Amniotic stem cell (primary cell): ENCODE measurements around the gene PIMREG.
"Not testable (repeated sequence)": the region's sequence is repeated elsewhere in the genome, so short reads cannot be mapped to it uniquely, and the experiment has no call there.

Experiments
- DNase-seq: peaks from one replicate; lab custom pipeline; 2025; lab: John Stamatoyannopoulos, UW

The PIMREG gene

GRCh38 chr17:6478486-6478885 is 34.2 kb downstream of the PIMREG start:
- no peak for DNase-seq

DNA sequence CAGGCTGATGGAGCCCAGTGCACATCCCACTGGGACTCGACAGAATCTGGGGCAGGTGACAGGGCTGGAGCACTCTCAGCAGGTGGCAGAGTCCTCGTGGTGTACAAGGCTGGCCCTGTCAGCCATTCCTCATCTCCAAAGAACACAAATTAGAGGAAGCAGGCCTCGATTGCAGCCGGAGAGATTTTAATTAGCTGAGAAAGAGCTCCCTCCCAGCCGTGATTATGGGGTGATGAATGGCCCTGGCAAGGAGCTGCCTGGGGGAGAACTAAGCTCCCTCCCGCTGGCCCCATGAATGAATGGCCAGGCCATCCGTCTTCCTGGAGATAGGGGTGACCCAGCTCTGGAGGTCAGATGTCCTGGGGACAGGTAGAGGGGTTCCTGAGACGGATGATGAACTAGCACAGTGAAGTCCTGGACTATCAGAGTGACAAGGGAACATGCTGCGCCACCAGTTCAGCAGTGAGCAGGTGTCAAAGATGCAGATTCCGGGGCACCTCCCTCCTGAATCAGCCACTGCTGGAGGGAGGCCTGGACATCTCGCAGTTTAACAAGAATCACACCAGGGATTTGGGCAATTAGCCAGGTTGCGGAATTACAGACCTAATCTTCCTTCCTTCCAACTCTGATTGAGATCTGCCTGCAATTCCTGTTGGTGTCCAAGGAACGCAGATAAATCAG is 35.5 kb downstream of the PIMREG start:
- no peak for DNase-seq

- DNase-seq = no peak
Measured at GRCh38 chr17:6480303-6480675, 36.0 kb downstream of the PIMREG start.

- no peak for DNase-seq
Measured at GRCh38 chr17:6482105-6482455, 37.8 kb downstream of the PIMREG start.

DNA sequence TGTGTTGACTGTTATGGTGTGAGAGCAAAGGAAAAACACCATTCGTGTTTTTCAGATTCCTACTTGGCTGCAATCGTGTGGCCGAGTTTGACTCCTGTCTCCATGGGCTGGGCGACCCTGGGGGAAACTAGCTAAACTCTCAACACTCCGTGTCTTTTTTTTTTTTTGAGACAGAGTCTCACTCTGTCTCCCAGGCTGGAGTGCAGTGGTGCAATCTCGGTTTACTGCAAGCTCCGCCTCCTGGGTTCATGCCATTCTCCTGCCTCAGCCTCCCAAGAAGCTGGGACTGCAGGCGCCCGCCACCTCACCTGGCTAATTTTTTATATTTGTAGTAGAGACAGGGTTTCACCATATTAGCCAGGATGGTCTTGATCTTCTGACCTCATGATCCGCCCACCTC is 38.5 kb downstream of the PIMREG start:
- not testable (repeated sequence) for DNase-seq

DNA sequence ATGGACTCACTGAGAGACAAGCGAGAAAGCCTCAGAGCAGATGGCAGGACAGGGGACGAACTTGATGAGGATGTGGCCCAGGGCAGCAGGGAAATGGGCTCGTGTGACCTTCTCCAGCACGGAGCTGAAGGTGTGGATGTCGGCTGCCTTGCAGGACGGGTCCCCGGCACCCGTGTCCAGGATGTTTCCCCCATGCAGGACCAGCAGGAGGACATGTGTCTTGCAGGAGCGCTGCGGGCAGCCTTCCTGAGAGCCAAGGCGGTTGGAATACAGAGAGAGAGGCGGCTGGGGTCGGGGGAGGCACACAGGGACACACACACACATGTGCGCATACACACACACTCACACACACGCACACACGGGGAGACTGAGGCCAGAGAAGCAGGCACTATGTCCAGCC is 39.3 kb downstream of the PIMREG start:
- no peak for DNase-seq

DNA sequence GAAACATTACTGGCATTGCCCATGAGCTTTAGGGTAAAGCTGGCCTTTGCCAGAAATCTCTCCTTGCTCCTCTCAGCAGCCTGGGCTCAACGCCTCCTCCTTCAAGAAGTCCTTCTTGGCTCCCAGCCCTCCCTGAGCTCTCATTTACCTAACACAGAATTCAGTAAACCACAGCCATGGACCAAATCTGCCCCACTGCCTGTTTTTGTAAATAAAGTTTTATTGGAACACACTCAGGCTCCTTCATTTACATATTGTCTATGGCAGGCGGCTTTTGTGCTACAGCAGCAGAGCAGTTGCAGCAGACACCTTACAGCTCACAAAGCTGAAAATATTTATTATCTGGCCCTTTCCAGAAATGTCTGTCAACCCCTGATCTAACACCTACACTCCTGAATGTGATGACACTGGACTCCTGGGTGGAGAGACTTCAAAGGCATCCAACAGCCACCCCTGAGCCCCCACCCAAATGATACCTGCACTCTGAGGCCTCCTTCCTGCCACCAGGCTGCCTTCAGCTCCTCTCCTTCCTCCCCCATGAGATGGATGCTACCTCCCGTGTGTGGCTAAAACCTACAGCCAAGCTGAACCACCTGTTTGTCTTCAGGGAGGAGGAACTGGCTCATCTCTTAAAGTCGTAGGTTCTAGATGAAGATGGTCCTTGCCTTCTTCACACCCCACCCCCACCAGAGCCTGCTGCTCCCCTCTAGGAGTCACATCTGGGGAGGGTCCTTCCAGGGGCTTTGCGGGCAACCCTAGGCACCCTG is 41.6 kb downstream of the PIMREG start:
- DNase-seq = no peak

- DNase-seq = no peak
Measured at GRCh38 chr17:6487251-6488007, 43.2 kb downstream of the PIMREG start.

- no peak for DNase-seq
Measured at GRCh38 chr17:6488008-6488539, 43.8 kb downstream of the PIMREG start.

DNA sequence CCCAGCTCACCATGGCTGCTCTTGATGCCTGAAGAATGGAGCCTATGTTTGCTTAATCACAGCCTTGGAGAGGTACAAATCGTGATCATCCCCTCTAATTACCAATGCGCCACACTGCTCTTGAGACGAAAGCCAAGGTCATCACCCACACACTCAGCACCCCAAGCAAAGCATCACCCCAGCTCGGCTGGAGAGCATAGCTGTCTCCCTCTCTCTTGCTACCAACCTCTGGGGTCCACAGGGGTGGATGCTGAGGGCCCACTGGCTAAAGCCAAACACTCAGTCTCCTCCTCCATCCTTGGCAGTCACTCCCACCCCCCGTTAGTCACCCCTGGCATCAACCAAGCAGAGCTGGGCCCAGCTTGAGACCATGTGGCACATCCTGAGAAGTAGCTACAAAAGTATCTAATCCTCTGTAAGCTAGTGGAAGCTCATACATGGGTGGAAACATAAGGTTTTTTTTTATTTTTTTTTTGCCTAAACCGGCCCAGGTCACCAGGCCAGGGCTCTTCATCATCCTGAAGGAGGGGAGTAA is 44.8 kb downstream of the PIMREG start:
- no peak for DNase-seq

DNA sequence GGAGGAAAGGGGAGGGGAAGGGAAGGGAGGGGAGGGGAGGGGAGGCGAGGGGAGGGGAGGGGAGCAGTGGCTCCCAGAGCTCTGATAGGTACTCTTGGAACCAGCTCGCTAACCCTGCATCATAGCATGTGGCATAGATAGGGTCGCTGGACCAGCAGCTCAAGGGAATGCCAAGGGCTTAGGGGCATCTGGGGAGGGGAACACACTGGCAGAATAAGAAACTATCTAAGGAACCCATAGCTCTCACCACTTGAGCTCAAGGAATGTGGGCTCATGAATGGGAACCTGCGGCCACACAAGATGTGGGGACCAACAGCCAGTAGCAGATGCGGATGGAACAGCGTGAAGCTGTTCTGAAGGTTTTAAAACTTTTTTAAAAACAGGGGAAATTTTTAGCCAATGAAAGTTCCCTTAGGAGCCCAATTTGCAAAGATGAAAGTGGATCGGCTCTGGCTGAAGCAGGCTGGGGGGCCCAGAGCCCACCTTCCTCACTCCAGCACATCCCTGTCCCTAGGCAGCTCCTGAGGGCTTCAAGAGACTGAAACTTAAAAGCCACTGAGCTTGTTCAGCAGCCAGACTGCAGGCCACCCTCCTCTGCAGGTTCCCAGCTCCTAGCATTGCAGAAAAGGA is 46.9 kb downstream of the PIMREG start:
- no peak for DNase-seq

DNA sequence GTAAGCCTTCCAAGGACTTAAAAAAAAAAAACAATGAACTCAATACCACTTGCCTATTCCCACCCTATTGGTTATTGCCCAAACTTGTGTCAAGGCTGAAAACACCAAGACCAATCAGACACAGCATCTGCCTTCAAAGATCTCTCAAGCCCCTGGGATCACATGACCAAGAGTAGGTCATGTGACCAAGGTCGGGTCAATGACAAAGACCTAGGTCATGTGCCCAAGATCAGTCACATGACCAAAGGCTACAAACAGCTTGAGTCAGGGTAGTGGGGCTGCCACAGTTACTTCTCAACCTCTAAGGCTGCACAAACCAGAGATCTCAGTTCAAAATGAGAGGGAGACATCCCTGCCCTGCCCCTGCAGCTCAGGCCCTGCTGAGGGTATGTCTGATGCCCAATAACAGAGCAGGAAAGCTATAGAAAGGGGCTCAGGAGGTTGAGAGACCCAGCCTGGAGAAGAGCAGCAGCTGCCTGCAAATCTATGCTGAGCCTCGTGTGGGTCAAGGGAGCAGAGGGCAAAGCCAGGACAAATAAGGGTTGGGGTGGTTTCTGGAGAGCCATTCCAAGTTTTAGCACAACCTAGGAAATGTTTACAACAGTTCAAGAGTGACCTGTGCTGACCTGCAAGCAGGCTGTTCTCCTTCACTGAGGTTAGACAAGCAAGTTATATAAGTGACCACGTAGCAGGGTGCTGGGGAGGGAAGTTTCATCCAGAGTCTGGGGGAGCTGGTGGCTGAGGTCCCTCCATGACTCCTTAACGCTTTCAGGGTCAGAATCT is 48.8 kb downstream of the PIMREG start:
- no peak for DNase-seq

DNA sequence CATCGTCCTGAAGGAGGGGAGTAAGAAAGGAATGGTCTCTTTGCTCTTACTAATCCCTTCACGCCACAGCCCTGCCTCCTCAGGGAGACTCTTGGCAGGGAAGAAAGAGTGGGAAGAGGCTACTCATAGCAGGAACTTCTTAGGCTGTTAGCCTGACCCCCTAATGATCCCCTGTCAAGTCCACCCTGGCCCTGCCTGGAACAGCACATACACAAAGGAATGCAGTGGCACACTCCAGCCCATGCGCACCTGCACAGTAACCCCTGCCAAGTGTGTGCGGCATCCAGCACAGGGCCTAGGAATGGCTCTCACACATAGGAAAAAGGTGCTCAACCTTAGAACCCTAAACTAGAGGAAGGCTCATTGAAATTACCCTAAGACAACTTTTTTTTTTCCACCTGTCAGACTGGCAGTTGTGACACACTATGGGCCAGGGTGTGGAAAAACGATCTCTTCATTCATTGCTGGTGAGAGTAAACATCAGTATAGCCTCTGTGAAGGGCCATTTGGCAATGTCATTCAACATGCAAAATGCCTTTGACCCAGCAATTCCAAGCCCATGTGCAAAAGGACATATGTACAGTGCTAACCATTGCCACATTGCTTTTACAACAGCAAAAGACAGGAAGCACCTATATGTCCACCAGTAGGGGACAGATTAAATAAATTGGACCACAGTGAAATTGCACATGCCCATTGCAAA is 50.1 kb downstream of the PIMREG start:
- no peak for DNase-seq

DNA sequence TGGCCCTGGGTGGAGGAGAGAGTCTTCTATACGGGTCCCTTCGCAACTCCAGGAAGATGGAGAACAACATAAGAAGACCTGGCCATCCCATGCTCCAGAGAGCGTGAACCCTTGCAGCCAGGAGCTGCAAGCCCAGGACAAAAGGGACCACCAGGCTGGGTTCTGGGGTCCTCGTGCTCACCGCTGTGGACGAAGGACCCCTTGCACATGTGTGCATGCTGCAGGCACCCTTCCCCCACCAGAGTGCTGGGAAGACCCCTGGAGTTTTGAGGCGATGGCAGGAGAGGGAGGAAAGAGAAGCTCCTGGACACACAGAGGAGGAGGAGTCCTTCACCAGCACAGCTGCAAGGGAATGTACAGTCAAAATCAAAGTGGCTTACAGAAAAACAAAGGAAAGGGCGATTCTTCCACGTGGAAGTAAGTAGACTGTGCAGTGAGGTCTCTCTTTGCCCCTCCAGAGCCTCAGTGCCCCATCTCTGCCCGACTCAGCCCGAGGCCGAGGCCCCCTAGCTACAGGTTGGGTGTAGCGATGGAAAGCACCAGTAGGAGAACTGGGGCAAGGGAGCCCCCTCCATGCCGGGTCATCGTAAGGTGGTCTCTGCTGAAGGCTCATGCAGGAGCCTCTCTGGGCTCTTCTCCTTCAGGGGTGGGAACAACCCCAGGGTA is 51.3 kb downstream of the PIMREG start:
- DNase-seq = no peak

DNA sequence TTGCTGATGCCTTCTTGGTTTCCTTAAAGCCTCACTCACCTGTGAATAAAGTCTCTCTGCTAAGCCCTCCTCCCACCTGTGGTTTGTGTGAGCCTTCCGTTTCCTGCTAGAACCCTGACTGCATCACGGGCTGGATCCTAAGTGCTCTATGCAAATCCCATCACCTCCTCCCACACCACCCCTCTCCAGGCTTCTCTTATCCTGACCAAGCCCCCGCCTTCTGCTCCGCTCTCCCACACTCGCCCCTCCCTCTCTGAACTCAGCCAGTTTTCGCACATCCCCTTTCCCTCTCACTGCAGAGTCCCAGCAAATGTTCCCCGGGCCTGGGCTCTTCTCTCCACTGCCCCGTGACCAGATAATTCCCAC is 51.8 kb downstream of the PIMREG start:
- DNase-seq = no peak

DNA sequence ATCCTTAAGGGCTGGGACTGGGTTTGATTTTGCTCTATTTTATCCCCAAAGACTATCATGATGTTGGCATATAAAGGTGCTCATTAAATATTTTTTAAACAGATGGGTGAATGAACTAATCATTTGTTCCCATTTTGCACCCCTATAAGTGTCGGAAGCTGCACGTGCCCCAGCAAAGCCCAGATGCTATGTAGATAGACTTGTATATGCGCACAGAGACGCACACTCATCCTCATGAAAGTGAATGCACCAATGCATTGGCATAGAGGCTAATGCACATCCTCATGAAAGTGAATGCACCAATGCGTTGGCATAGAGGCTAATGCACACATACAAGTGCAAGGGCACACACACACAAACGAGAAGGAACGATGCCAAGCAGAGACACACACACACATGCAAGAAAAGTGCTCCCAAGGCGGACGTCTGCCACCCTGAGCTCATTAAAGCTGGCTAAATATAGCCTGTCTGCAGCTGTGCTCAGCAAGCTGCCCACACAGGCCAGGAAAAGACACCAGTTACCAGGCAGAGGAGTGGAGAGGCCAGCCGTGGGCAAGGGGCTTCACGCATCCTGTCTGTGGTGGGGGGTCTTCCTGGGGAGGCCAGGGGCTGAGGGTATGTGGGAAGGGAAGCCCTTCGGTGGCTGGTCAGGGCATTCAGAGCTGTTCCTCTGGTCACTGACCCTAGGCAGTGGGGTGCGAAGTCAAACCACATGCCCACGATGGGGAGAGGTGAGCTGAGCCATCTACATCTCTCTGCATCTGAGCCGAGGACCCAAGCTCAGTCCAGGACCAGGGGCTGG is 52.6 kb downstream of the PIMREG start:
- DNase-seq = no peak

GRCh38 chr17:6497496-6498221 is 53.4 kb downstream of the PIMREG start:
- no peak for DNase-seq

DNA sequence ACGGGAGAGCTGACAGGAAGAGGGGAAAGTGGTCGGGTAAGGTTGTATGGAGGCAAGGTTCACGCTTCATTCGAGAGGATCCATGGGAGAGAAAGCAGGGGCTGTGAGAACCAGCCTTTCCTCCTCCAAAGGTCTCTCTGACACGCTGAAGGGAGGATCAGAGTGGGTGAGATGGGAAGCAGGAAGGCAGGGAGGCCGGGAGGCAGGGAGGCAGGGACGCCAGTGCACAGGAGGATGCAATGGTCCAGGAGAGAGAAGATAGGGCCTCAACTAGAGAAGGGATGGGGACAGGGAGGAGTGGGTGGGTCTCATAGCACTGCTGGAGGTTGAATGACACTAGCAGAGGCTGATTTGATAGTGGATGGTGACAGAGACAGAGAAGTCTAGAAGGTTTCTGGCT is 54.1 kb downstream of the PIMREG start:
- no peak for DNase-seq
